ENCODE measurements around the gene TNXB. TPM values are rescaled to one million over a fixed set of nuclear protein-coding genes. Genes with fewer than 3 reads are reported as not detected.

The TNXB gene
- total and polyA plus RNA-seq, 9 of the 15 experiments (the other 6 are each of a cell fraction or from before 2014, with no cell fraction given) = 0.14 to 28.1 (median 12.4) TPM

- TF ChIP-seq ZNF695 (CRISPR knock-in tag; IDR thresholded peaks at IDR 0.05) (no peak), HMG20B (CRISPR knock-in tag; IDR thresholded peaks at IDR 0.05) (no peak), ARID3A (IDR thresholded peaks at IDR 0.05; ENCODE audit: borderline replicate concordance, low read depth, low read length) (no peak), NR3C1 (CRISPR knock-in tag; IDR thresholded peaks at IDR 0.05) (no peak), NFXL1 (CRISPR knock-in tag; IDR thresholded peaks at IDR 0.05) (no peak), ZEB2 (IDR thresholded peaks at IDR 0.05) (no peak), SMARCB1 (IDR thresholded peaks at IDR 0.05; ENCODE audit: insufficient read length, low read depth) (no peak), ZNF76 (CRISPR knock-in tag; IDR thresholded peaks at IDR 0.05; ENCODE audit: borderline replicate concordance) (peak; percentile 31; the same call in 1 of the 2 replicates), CBX3 (IDR thresholded peaks at IDR 0.05; ENCODE audit: borderline replicate concordance in 1 of 2, low read length in 2 of 2) (peak in 1 of 2 experiments; percentile 67; a peak in 1 of 3 replicates), POLR2H (tag; IDR thresholded peaks at IDR 0.05; ENCODE audit: low read depth) (no peak), BMI1 (IDR thresholded peaks at IDR 0.05; ENCODE audit: low read length) (no peak), HIVEP1 (CRISPR knock-in tag; IDR thresholded peaks at IDR 0.05) (no peak), KHSRP (IDR thresholded peaks at IDR 0.05) (no peak), MCM5 (IDR thresholded peaks at IDR 0.05; ENCODE audit: low read depth) (no peak)
- TF ChIP-seq, protein P1, sequence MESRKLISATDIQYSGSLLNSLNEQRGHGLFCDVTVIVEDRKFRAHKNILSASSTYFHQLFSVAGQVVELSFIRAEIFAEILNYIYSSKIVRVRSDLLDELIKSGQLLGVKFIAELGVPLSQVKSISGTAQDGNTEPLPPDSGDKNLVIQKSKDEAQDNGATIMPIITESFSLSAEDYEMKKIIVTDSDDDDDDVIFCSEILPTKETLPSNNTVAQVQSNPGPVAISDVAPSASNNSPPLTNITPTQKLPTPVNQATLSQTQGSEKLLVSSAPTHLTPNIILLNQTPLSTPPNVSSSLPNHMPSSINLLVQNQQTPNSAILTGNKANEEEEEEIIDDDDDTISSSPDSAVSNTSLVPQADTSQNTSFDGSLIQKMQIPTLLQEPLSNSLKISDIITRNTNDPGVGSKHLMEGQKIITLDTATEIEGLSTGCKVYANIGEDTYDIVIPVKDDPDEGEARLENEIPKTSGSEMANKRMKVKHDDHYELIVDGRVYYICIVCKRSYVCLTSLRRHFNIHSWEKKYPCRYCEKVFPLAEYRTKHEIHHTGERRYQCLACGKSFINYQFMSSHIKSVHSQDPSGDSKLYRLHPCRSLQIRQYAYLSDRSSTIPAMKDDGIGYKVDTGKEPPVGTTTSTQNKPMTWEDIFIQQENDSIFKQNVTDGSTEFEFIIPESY (CRISPR knock-in tag; IDR thresholded peaks at IDR 0.05) = peak; percentile 65; the same call in 1 of the 2 replicates
- TF ChIP-seq, protein P2, sequence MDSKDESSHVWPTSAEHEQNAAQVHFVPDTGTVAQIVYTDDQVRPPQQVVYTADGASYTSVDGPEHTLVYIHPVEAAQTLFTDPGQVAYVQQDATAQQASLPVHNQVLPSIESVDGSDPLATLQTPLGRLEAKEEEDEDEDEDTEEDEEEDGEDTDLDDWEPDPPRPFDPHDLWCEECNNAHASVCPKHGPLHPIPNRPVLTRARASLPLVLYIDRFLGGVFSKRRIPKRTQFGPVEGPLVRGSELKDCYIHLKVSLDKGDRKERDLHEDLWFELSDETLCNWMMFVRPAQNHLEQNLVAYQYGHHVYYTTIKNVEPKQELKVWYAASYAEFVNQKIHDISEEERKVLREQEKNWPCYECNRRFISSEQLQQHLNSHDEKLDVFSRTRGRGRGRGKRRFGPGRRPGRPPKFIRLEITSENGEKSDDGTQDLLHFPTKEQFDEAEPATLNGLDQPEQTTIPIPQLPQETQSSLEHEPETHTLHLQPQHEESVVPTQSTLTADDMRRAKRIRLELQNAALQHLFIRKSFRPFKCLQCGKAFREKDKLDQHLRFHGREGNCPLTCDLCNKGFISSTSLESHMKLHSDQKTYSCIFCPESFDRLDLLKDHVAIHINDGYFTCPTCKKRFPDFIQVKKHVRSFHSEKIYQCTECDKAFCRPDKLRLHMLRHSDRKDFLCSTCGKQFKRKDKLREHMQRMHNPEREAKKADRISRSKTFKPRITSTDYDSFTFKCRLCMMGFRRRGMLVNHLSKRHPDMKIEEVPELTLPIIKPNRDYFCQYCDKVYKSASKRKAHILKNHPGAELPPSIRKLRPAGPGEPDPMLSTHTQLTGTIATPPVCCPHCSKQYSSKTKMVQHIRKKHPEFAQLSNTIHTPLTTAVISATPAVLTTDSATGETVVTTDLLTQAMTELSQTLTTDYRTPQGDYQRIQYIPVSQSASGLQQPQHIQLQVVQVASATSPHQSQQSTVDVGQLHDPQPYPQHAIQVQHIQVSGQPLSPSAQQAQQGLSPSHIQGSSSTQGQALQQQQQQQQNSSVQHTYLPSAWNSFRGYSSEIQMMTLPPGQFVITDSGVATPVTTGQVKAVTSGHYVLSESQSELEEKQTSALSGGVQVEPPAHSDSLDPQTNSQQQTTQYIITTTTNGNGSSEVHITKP (IDR thresholded peaks at IDR 0.05; ENCODE audit: partially characterized antibody) = no peak
- TF ChIP-seq, protein P3, sequence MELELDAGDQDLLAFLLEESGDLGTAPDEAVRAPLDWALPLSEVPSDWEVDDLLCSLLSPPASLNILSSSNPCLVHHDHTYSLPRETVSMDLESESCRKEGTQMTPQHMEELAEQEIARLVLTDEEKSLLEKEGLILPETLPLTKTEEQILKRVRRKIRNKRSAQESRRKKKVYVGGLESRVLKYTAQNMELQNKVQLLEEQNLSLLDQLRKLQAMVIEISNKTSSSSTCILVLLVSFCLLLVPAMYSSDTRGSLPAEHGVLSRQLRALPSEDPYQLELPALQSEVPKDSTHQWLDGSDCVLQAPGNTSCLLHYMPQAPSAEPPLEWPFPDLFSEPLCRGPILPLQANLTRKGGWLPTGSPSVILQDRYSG (tag; conservative IDR thresholded peaks at IDR 0.05; ENCODE audit: low read depth) = 0 out of 2 replicates have a peak, but pooled peaks have one; percentile 41
These were observed 61.0 kb downstream of the TNXB start (continued) for GRCh38 chr6:32047855-32048766.

Measured in K562 (cell line).